Stimulated activated CD8-positive, alpha-beta memory T cell treated with anti-CD3 and anti-CD28 coated beads, Interleukin-7, amount 100 ng/mL, for 1 hour (primary cell): ENCODE data around the gene ANKRD40.
"Not testable (repeated sequence)": the region's sequence is repeated elsewhere in the genome, so short reads cannot be mapped to it uniquely, and the experiment has no call there.

Experiments
- DNase-seq, 2 donors: peaks; one replicate each; pipeline ENCODE4 v3.0.0-alpha.2; 2020; ENCODE audit warnings: low read depth in 2 of 2

Gene ANKRD40

DNA sequence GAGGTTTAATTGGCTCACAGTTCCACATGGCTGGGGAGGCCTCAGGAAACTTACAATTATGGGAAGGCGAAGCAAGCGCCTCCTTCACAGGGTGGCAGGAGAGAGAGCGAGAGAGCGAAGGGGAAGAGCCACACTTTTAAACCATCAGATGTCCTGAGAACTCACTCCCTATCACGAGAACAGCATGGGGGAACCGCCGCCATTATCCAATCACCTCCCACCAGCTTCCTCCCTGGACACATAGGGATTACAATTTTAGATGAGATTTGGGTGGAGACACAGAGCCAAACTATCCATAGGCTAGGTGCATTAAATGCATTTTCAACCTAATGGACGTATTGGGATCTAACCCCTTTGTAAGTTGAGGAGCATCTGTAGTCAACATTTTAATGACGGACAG is 4.9 kb upstream of the ANKRD40 start:
- no peak for DNase-seq

DNA sequence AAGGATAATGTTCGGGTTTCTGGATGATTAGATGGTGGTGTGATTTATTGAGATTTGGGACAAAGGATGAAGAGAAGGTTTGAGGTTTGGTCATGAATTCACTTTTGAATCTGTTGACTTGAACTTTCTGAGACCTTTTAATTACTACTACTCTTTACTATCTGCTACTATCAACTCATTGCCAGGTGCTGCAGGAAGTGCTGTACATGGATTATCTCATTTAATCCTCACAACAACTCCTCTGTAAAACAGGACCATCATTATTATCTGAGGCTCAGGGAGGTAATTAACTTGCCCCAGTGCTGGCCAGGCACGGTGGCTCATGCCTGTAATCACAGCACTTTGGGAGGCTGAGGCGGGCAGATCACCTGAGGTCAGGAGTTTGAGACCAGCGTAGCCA is 2.9 kb upstream of the ANKRD40 start:
- no peak for DNase-seq

DNA sequence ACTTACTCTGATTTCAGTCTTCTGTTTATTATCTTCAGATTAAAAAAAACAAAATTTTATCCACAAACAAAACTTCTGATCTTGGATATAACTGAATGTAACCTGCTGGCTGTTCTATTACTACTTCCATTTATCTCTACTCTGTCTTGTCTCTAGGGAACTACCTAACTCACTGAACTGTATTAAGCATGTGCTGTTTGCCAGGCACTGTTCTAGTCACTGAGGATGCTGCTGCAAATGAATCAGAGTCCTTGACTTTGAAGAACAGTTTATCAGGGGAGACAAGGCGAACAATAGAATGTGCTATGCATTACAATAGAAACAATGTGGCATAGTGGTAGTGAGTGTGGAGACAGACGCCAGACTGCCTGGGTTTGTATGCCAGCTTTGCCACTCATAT is 2.3 kb upstream of the ANKRD40 start:
- no peak for DNase-seq

DNA sequence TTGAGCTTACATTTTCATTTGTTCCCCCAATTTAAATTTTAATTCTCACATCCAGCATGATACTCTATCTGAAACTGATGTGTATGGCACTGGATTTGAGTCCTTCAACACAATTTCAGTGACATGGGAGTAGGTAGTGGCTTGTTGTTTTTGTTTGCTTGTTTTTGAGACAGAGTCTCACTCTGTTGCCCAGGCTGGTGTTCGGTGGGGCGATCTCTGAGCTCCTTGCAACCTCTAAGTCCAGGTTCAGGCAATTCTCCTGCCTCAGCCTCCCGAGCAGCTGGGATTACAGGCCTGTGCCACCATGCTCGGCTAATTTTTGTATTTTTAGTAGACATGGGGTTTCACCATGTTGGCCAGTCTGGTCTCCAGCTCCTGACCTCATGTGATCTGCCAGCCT is 1.3 kb upstream of the ANKRD40 start:
- not testable (repeated sequence) for DNase-seq

DNA sequence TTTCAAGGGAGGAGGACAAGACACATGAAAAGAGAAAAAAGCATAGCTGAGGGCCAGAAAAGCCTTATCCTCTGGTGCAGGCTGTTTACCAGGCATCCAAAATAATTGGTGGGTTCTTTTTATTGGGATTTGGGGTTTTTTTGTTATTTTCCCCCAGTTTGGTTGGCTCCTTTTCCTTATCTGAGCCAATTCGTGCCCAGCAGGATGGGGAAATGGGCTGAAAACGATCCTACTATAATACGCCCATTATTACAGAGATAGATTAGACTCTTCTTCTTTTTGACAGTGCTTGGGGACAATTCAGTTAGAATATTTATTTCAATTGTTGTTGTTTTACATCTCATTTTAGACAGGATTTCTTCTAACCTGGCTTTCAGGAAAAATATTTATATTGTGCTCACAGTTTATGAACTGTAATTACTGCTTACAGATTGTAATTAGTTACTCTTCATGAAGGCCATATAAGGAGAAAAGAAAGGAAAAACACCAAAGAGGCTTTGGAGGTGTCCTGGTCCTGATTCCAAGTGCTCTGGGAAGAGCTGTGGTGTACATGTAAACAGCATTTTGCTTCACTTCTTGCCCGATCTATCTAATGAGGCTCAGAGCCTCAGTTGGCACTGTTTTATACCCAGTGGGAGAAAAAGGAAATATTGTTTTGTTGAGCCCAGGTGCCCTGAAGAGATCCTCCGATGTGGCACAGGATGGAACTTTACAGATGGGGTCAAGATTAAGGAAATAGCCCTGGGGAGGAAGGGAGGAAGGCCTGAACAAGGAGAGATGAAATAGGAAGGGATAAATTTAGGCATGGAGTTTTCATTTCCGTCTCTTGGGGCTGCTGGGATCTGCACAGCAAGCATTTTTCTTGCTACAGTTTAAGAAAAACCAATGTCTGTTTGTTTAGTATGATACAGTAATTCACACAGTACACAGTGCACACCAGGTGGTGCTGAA is 611 bp upstream of the ANKRD40 start:
- no peak for DNase-seq

DNA sequence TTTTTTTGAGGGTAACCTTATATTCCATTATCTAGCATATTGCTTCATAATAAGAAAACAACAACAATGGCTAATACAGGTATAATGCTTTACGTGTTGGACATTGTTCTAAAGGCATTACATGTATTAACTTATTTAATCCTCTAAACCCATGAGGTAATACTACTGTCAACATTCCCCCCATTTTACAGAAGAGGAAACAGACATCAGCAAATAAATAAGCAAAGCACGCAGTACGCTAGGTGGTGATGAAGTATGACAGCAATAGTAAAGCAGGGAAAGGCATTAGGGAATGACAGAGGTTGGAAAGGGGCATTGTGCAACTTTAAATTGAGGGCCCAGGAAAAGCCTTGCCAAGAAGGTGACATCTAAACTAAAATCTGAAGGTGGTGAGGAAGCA is 4.6 kb downstream of the ANKRD40 start:
- DNase-seq = no peak

DNA sequence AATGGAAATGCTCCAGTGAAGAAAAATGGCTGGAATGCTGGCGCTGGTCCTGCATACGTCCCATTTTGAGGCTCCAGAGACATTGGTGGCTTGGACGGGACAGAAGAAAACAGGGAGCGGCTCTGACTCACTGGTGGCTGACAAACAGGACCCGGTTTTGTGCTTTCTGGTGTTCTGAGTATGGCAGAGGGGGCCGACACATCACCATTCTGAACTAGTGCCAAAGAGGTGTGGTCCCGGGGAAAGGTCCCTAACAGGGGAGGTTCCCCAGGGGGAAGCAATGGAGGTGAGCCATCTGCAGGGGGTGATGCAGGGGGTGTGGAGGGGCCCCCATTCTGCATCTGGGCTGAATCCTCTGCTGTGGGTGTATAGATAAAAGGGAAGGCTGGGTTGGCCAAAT is 8.3 kb downstream of the ANKRD40 start:
- DNase-seq = no peak

DNA sequence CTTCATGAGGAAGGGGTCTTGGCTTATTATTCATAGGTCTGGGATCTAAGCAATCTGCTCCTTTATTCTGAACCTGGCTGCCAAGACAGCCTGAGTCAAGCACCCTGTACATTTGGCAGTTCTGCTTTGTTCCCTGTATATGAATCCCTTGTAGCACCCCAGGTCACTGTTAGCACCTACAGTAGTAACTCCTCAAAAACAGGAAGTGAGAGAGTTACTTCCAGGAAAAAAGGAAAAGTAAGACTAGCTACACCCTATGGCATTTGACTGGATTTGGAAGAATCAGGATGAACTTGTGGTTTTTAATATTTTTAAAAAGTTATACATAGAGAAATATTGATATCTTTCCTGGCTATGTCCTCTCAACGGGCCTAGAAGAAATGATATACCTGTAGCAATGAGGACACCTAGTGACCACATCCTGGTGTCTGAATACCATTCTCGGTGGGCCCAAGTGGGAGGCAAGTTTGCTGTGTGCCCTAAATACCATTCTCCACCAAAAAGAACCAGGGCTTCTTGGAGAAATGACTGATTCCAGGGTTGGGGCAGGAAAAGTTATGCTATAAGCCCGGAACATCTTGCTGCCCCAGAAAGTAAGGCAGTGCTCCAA is 9.9 kb downstream of the ANKRD40 start:
- DNase-seq = no peak

DNA sequence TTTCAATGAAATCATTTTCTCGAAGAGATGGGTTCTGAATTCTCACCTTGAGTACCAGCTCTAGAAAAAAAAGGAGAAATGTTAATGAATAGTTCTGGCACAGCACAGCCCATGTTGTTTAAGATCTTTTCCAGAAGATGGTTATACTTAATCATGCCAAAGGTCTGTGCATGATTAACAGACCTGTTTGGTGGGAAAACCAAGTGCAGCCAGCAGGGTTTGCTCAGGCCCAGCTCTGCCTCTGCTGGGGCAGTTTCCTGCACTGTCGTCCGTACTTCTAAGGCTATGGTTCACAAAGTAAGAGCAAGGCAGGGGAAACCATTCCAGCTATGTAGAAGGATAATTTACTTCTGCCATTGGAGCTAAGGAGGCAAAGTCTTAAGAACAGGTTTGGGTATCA is 10.7 kb downstream of the ANKRD40 start:
- DNase-seq = no peak

DNA sequence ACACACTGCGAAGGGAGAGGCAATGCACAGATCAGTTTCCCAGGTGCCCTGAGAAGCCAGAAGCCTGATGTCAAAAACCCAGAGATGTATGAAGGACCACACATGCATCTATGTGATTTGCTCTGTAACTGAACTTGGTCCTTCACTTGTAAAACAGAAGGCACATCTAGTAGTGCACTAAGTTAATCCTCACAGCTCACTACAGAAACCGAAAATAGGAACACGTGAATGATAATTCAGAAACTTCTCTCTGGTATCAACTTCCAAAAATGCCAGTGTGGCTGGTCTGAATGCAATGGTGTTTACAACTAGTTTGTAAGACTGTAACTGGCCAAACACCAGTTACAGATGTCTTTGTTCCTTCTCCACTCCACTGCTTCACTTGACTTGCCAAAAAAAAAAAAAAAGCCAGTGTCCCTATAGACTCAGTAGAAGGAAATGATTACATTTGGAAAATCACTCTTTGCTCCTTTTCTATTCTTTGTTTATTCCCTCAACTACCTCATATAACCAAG is 11.3 kb downstream of the ANKRD40 start:
- no peak for DNase-seq

DNA sequence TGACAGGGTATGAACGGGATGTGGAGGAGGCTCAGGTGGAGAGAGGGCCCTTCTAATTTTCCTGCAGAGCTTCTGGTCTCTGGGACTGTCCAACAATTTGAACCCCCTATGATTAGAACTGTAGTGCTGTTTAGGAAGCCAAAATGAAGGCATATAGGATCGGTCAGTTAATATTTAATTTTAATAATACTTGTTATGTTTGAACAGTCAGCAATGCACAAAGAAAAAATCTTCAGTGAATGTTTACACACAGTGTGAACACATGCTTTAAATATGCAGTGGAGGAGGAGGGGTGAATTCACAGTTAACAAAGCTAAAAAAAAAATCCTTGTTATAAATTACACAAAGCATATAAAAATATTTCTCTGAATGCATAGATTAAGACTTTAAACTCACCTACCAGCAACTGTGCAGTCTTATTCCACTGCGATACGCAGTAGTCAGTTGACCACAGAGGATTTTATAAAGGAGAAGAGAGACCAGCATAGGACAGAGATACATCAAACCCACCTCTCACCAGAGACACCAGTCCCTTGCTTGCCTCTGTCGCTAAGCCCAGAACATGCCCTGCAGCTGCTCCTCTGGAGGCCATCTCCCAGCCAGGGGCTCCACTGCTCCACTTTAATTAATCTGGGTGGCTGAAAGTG is 14.6 kb downstream of the ANKRD40 start:
- no peak for DNase-seq

DNA sequence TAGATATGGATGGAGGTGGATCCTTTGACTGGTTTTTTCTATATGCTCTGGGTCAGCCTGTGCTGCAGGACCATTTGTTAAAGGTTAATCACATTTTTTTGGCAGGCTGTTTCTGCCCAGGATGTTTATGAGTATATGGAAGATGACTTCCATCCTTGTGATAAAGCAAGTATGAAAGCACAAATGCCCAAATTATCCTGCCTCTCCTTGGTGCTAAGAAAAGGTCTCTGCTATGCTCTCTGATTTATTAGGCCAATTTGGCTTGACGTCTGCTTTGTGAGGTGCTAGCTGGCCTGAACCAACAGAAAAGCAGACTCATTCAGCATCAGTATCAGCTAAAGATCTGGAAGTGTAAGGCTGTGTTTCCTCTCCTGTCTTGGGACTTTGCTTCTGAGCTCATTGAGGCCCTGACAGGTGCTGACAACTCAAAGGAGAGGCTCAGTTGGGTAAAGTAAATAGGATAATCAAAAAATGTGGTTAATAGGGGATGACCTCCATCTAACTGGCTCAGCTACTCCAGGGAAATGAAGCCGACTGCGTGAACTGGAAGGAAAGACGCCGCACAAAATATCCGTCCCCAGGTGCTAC is 15.2 kb downstream of the ANKRD40 start:
- DNase-seq = no peak

DNA sequence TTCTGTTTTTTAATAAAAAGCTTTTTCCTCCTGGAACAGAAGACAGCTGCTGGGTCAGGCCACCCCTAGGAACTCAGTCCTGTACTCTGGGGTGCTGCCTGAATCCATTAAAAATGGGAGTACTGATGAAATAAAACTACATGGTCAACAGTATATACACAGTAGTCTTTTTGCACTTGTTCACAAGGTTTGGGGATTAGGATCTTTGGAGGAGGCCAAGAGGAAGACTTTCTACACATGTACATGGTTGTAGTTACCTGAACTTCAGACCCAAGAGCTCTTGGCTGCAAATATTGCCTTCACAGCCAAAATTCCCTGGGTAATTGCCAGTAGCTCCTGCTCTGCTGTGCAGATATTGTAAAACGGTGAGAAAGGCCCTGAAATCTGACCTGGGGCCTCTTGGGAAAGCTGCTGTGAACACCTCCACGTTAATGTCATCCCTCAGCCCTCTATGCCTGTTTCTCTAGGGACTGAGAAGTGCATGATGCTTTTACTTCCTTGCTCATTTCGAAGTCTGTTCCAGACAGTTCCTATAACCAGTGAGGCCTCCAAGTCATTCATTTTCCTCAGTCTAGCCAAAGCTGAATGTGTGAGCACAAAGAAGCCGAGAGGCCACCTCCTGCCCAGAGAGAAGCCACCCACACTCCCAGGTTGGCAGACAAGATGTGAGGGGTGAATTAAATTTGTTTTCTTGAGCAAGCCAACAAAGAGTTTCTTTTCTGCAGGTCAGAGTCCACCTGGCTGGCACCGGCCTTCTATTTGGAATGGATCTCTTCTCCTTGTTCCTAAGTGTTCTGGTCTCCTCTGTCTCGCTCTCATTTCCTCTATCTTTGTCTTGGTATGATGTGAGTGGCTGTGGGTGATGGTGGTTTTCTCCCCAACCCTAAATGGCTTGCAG is 15.9 kb downstream of the ANKRD40 start:
- DNase-seq = no peak

DNA sequence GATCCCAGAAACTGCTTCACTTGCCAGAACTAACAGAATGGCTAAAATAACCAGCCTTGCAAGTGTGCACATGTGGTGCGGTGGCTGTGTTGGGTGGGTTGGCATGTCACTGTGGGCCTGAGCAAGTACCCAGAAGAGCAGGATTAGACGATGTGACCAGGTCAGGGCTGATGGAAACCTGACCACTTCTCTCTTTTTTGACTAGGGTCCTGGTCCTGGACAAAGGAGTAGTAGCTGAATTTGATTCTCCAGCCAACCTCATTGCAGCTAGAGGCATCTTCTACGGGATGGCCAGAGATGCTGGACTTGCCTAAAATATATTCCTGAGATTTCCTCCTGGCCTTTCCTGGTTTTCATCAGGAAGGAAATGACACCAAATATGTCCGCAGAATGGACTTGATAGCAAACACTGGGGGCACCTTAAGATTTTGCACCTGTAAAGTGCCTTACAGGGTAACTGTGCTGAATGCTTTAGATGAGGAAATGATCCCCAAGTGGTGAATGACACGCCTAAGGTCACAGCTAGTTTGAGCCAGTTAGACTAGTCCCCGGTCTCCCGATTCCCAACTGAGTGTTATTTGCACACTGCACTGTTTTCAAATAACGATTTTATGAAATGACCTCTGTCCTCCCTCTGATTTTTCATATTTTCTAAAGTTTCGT is 16.7 kb downstream of the ANKRD40 start:
- DNase-seq = no peak

DNA sequence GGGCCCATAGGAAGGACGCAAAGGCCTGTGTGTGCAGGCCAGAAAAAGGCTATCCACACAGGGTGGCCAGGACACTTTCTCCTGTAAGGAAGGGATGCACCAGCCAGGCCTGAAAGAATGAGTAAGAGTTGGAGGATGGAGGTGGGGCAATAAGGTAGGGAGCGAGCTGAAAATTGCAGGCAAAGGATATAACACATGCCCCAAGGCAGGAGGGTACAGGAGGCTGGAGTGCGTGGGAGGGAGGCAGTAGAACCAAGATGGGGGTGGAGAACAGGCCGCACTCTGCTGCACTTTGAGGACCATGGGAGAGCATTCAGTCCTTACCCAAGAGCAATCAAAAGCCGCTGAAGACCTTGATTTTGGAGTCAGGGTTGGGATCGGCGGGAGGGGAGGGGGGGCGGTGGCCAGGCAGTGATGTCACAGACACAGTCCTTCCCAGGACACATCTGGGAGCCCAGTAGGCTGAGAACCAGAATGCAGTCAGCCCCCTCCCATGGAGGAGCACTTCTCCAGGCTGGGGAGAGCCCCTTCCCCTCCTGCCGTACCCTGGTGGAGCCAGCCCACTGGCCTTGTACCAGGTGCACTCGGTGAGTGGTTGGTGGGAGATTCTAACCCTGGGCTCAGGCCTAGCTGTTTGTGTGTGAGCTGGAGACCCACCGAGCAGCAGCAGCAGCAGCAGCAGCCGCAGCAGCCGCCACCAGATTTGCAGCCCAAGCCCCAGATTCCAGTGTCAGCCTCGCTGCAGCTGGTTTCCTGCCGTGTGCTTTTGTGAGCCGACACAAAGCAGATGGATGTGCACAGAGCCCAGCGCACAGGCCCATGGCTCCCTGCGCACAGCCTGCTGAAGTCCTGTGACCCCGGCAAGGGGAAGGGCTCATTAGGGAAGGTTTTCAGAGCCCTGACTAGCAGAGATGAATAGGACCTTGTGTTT is 17.5 kb downstream of the ANKRD40 start:
- DNase-seq = no peak

DNA sequence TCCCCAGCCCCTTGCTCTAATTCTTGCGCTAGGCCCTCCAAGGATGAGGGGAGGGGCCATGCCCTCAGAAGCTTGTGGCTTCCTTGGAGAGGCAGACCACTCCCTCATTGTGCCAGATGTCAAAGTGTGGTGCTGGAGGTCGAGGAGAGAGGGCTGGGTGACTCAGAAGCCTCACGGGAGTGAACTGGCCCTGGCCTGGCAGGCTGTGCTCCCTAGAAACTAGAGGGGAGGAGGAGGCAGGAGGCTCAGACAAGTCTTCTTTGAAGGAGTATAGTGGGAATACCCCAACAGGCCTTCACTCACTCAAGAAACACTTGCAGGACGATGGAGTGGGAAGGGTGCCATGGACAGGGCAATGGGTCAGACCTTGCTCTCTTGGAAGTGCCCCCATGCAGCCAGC is 18.5 kb downstream of the ANKRD40 start:
- DNase-seq = no peak

DNA sequence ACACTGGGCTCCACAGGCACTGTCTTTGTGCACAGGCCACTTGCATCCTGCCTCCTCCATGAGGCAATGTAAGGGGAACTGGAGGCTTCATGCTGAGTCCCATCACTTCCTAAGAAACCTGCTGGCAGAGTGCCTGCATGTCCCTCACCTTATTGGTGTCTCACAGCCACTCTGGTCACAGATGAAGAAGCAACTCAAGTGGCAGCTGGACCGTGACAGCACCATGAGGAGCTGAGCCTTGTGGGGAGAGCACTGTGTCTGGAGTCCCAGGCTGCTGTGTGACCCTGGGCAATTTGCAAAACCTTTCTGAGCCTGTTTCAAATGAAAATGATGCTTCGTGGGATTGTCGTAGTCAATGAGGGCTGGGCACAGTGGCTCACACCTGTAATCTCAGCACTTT is 19.5 kb downstream of the ANKRD40 start:
- no peak for DNase-seq

DNA sequence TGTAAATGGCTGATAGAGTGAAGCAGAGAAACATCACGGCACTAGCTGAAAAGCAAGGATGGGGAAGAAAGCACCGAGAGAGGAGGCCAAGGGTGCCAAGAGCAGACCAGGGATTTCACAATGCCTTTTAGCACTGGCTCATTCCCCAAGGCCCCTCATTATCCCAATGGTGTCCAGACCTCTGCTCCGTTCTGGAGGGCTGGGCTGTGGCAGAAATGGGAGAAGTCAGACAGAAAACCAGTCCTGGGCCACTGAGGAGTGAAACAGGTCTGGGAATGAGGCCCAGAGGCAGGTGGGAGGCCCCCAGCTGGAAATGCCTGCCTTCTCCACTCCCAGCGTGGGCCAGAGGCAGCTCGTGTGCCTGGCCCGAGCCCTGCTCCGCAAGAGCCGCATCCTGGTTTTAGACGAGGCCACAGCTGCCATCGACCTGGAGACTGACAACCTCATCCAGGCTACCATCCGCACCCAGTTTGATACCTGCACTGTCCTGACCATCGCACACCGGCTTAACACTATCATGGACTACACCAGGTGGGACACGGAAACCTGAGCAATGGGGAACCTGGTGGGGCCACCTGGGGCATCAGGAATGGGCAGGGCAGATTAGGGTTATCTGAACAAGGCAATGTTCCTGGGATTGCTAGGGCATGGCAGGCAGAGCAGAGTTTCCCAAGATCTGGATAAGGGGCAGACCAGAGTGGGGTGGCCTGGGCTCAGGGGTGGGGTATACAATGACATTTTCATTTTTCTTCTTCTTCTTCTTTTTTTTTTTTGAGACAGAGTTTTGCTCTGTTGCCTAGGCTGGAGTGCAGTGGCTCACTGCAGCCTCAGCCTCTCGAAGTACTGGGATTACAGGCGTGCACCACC is 20.3 kb downstream of the ANKRD40 start:
- DNase-seq = no peak
